Immature natural killer cell (primary cell): ENCODE measurements around the gene PPP2R5C. TPM values are rescaled to one million over a fixed set of nuclear protein-coding genes. Genes with fewer than 3 reads are reported as not detected.
"Not testable (repeated sequence)": the region's sequence is repeated elsewhere in the genome, so short reads cannot be mapped to it uniquely, and the experiment has no call there.

ENCODE experiments used
- DNase-seq, 3 donors: peaks; one replicate each; pipeline ENCODE4 v3.0.0; 2022; ENCODE audit warnings: mixed read lengths in 1 of 3
- H3K27ac Mint-ChIP-seq, 6 donors: one replicate each; pipeline ENCODE4 v1.8.0; 2020; ENCODE audit warnings: mixed read lengths in 6 of 6, mild to moderate bottlenecking in 5 of 6, inconsistent platforms in 4 of 6, moderate library complexity in 3 of 6
- H3K27me3 Mint-ChIP-seq, 3 donors: one replicate each; pipeline ENCODE4 v1.8.0; 2020 to 2021; ENCODE audit warnings: low read depth in 3 of 3, mild to moderate bottlenecking in 3 of 3, mixed read lengths in 3 of 3, moderate library complexity in 3 of 3, inconsistent platforms in 1 of 3
- H3K36me3 Mint-ChIP-seq, 3 donors: one replicate each; pipeline ENCODE4 v1.8.0; 2020; ENCODE audit warnings: mixed read lengths in 3 of 3, inconsistent platforms in 2 of 3, mild to moderate bottlenecking in 2 of 3
- H3K4me1 Mint-ChIP-seq, 2 donors: one replicate each; pipeline ENCODE4 v1.8.0; 2020; ENCODE audit warnings: inconsistent platforms in 2 of 2, mild to moderate bottlenecking in 2 of 2, mixed read lengths in 2 of 2, moderate library complexity in 1 of 2
- H3K4me3 Mint-ChIP-seq, 5 donors: one replicate each; pipeline ENCODE4 v1.8.0; 2020; ENCODE audit warnings: mild to moderate bottlenecking in 5 of 5, mixed read lengths in 5 of 5, inconsistent platforms in 3 of 5, moderate library complexity in 3 of 5
- H3K9me3 Mint-ChIP-seq, 6 donors: one replicate each; pipeline ENCODE4 v1.8.0; 2020; ENCODE audit warnings: mild to moderate bottlenecking in 6 of 6, mixed read lengths in 6 of 6, inconsistent platforms in 4 of 6, moderate library complexity in 3 of 6
- polyA plus RNA-seq, 3 donors: library from polyadenylated mRNA; unstranded; fragments of 300-500 nt; fragmentation: Illumina TruSeq; gene quantifications; one replicate each; pipeline ENCODE4 v1.2.3, GENCODE V29; 2021

The PPP2R5C gene
- polyA plus RNA-seq, 3 donors from 2014 or later: 214 to 250 (median 236) TPM

- H3K9me3 Mint-ChIP-seq: no peaks in the 10 kb centered on the region
- H3K36me3 Mint-ChIP-seq: peaks cover 5 to 9% (median 6%) of the 10 kb centered on the region in 3 donors
- peaks cover 33 to 40% of the 10 kb centered on the region in 2 donors for H3K4me1 Mint-ChIP-seq
- H3K4me3 Mint-ChIP-seq: peak overlapping the region in 4 of 5 donors; percentile 21 to 50 (median 31)
- peak overlapping the region in 3 of 6 donors; percentile 10 to 61 (median 59) for H3K27ac Mint-ChIP-seq
- H3K27me3 Mint-ChIP-seq: peaks cover 3 to 5% (median 5%) of the 10 kb centered on the region in 3 donors
- no peak for DNase-seq
Observed at GRCh38 chr14:101783260-101784016, 21.9 kb downstream of the PPP2R5C start.

- Mint-ChIP-seq H3K27me3 (peaks cover 2 to 3% (median 3%) of the 10 kb centered on the region in 3 donors), H3K9me3 (no peaks in the 10 kb centered on the region), H3K27ac (peak overlapping the region in 1 of 6 donors; percentile 41), H3K36me3 (peaks cover 4% of the 10 kb centered on the region in 3 donors), H3K4me3 (no peak overlapping the region), H3K4me1 (peaks cover 22 to 32% of the 10 kb centered on the region in 2 donors)
- DNase-seq: no peak
Observed at GRCh38 chr14:101784631-101785030, 23.1 kb downstream of the PPP2R5C start.

- no peak overlapping the region for H3K4me3 Mint-ChIP-seq
- no peak for DNase-seq
- peak overlapping the region in 2 of 6 donors; percentile 5 to 8 for H3K27ac Mint-ChIP-seq
- peaks cover 35 to 41% of the 10 kb centered on the region in 2 donors for H3K4me1 Mint-ChIP-seq
- peaks cover 0 to 2% (median 0%) of the 10 kb centered on the region in 3 donors for H3K27me3 Mint-ChIP-seq
- peaks cover 4% of the 10 kb centered on the region in 3 donors for H3K36me3 Mint-ChIP-seq
- H3K9me3 Mint-ChIP-seq: no peaks in the 10 kb centered on the region
Observed at GRCh38 chr14:101788016-101788635, 26.6 kb downstream of the PPP2R5C start.

GRCh38 chr14:101789222-101789621 is 27.7 kb downstream of the PPP2R5C start:
- no peak for DNase-seq
- peaks cover 0 to 2% (median 0%) of the 10 kb centered on the region in 3 donors for H3K27me3 Mint-ChIP-seq
- H3K27ac Mint-ChIP-seq: peak overlapping the region in 3 of 6 donors; percentile 42 to 75 (median 57)
- H3K4me1 Mint-ChIP-seq: peaks cover 38 to 46% of the 10 kb centered on the region in 2 donors
- H3K36me3 Mint-ChIP-seq: peaks cover 4 to 8% (median 7%) of the 10 kb centered on the region in 3 donors
- no peak overlapping the region for H3K4me3 Mint-ChIP-seq
- no peaks in the 10 kb centered on the region for H3K9me3 Mint-ChIP-seq

DNA sequence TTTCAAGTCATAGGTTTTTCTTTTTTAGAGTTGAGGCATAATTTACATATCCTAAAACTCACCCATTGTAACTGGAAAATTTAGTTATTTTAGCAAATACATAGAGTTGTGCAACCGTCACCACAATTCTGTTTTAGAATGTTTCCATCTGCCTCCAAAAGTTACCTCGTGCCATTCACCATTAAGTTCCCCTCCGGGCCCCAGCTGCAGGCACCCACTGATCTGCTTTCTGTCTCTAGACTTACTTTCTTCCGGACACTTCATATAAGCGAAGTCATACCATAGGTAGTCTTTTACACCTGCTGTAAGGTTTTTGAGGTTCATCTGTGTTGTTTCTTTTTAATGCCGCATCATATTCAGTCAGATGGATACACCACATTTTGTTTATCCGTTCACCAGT is 28.7 kb downstream of the PPP2R5C start:
- Mint-ChIP-seq H3K27ac (peak overlapping the region in 5 of 6 donors; percentile 12 to 62 (median 48)), H3K36me3 (peaks cover 4 to 8% (median 7%) of the 10 kb centered on the region in 3 donors), H3K9me3 (no peaks in the 10 kb centered on the region), H3K27me3 (no peaks in the 10 kb centered on the region), H3K4me1 (peaks cover 34 to 52% of the 10 kb centered on the region in 2 donors), H3K4me3 (no peak overlapping the region)
- DNase-seq: no peak

- peak overlapping the region; percentile 77 to 90 (median 88) for H3K27ac Mint-ChIP-seq
- peaks cover 0 to 3% (median 0%) of the 10 kb centered on the region in 3 donors for H3K27me3 Mint-ChIP-seq
- H3K36me3 Mint-ChIP-seq: peaks cover 4 to 12% (median 7%) of the 10 kb centered on the region in 3 donors
Observed at GRCh38 chr14:101791919-101792572, 30.5 kb downstream of the PPP2R5C start.

GRCh38 chr14:101796016-101796415 is 34.5 kb downstream of the PPP2R5C start:
- peaks cover 7 to 26% (median 10%) of the 10 kb centered on the region in 3 donors for H3K36me3 Mint-ChIP-seq
- H3K27me3 Mint-ChIP-seq: peaks cover 0 to 7% (median 0%) of the 10 kb centered on the region in 3 donors
- H3K27ac Mint-ChIP-seq: peak overlapping the region in 2 of 6 donors; percentile 43 to 44
- no peak overlapping the region for H3K4me3 Mint-ChIP-seq
- peaks cover 29 to 43% of the 10 kb centered on the region in 2 donors for H3K4me1 Mint-ChIP-seq
- no peaks in the 10 kb centered on the region for H3K9me3 Mint-ChIP-seq
- DNase-seq: no peak

More at GRCh38 chr14:101791919-101792572, 30.5 kb downstream of the PPP2R5C start:
- peak overlapping the region; percentile 62 to 71 (median 69) for H3K4me3 Mint-ChIP-seq
- no peaks in the 10 kb centered on the region for H3K9me3 Mint-ChIP-seq
- H3K4me1 Mint-ChIP-seq: peaks cover 30 to 48% of the 10 kb centered on the region in 2 donors
- peak in 2 of 3 donors; percentile 31 to 46 for DNase-seq

DNA sequence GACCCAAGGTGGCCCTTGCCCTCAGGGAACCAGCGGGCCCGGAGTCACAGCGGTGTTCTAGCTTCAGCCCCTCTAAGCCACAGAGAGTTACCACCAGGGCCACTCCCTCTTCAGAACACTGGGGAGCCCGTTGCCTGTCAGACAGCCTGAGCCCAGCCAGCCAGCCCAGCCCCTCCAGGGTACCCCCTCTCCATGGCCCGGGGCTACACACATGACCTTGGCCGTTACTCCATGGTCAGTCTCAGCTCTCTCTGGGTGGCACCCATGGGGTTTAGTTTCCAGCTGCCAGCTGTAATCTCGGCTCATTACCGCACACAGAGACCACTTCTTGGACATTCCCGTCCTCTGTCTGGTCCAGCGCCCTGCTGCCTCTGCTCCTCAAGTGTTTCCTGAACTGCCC is 35.0 kb downstream of the PPP2R5C start:
- Mint-ChIP-seq H3K9me3 (no peaks in the 10 kb centered on the region), H3K36me3 (peaks cover 7 to 26% (median 10%) of the 10 kb centered on the region in 3 donors), H3K27me3 (peaks cover 0 to 7% (median 0%) of the 10 kb centered on the region in 3 donors), H3K4me3 (no peak overlapping the region), H3K4me1 (peaks cover 29 to 38% of the 10 kb centered on the region in 2 donors), H3K27ac (peak overlapping the region in 1 of 6 donors; percentile 43)
- no peak for DNase-seq

GRCh38 chr14:101797856-101798255 is 36.3 kb downstream of the PPP2R5C start:
- Mint-ChIP-seq H3K9me3 (no peaks in the 10 kb centered on the region), H3K27ac (peak overlapping the region in 1 of 6 donors; percentile 24), H3K4me1 (peaks cover 16 to 24% of the 10 kb centered on the region in 2 donors), H3K4me3 (no peak overlapping the region), H3K36me3 (peaks cover 7 to 26% (median 10%) of the 10 kb centered on the region in 3 donors), H3K27me3 (peaks cover 0 to 7% (median 0%) of the 10 kb centered on the region in 3 donors)
- DNase-seq: no peak

- H3K36me3 Mint-ChIP-seq, DNase-seq, H3K4me3 Mint-ChIP-seq, H3K27me3 Mint-ChIP-seq, H3K9me3 Mint-ChIP-seq: not testable (repeated sequence)
- peak overlapping the region in 2 of 6 donors; percentile 24 to 63 for H3K27ac Mint-ChIP-seq
- H3K4me1 Mint-ChIP-seq: peaks cover 10 to 19% of the 10 kb centered on the region in 2 donors
Observed at GRCh38 chr14:101804373-101804772, 42.9 kb downstream of the PPP2R5C start.

DNA sequence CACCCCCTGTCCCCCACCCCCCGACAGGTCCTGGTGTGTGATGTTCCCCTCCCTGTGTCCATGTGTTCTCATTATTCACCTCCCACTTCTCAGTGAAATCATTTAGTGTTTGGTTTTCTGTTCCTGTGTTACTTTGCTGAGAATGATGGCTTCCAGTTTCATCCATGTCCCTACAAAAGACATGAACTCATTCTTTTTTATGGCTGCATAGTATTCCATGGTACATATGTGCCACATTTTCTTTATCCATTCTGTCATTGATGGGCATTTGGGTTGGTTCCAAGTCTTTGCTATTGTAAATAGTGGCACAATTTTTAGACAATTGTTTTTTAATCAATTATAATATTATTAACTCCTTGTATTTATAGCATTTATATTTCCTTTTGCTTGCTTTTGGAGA is 44.7 kb downstream of the PPP2R5C start:
- Mint-ChIP-seq H3K27ac (peak overlapping the region in 1 of 6 donors; percentile 32), H3K4me1 (peaks cover 25 to 38% of the 10 kb centered on the region in 2 donors)
- not testable (repeated sequence) for H3K9me3 Mint-ChIP-seq

GRCh38 chr14:101808020-101808641 is 46.6 kb downstream of the PPP2R5C start:
- Mint-ChIP-seq H3K36me3 (peaks cover 9 to 14% (median 12%) of the 10 kb centered on the region in 3 donors), H3K27ac (peak overlapping the region; percentile 70 to 99 (median 75)), H3K9me3 (no peaks in the 10 kb centered on the region), H3K4me1 (peaks cover 43 to 56% of the 10 kb centered on the region in 2 donors), H3K27me3 (peaks cover 11 to 24% (median 22%) of the 10 kb centered on the region in 3 donors), H3K4me3 (peak overlapping the region in 2 of 5 donors; percentile 44 to 57)
- DNase-seq: no peak

More for the DNA sequence above, 44.7 kb downstream of the PPP2R5C start:
- H3K36me3 Mint-ChIP-seq, DNase-seq, H3K4me3 Mint-ChIP-seq: not testable (repeated sequence)
- peaks cover 9 to 19% (median 15%) of the 10 kb centered on the region in 3 donors for H3K27me3 Mint-ChIP-seq
